Activated naive CD4-positive, alpha-beta T cell treated with anti-CD3 and anti-CD28 coated beads for 36 hours (primary cell): ENCODE results near the gene NEK1. TPM values are rescaled to one million over a fixed set of nuclear protein-coding genes. Genes with fewer than 3 reads are reported as not detected.
"Not testable (repeated sequence)": the region's sequence is repeated elsewhere in the genome, so short reads cannot be mapped to it uniquely, and the experiment has no call there.

Source experiments
- CTCF ChIA-PET: fragments of 350-600 bp; sonication (Branson Sonifier 250); formaldehyde crosslinking; loops from one replicate; lab custom pipeline; 2021; ENCODE audit warnings: antibody characterized with exemption; lab: Charles Lee
- DNase-seq: peaks from one replicate; pipeline ENCODE4 v3.0.0-alpha.2; 2020
- H3K27ac Mint-ChIP-seq: one replicate; pipeline ENCODE4 v1.8.0; 2021; ENCODE audit warnings: mild to moderate bottlenecking, mixed read lengths
- H3K27me3 Mint-ChIP-seq: one replicate; pipeline ENCODE4 v1.8.0; 2021; ENCODE audit warnings: low read depth, mixed read lengths
- H3K36me3 Mint-ChIP-seq: one replicate; pipeline ENCODE4 v1.8.0; 2021; ENCODE audit warnings: low read depth, mixed read lengths
- H3K4me1 Mint-ChIP-seq: one replicate; pipeline ENCODE4 v1.8.0; 2021; ENCODE audit warnings: low read depth, mixed read lengths
- H3K4me3 Mint-ChIP-seq: one replicate; pipeline ENCODE4 v1.8.0; 2021; ENCODE audit warnings: mild to moderate bottlenecking, moderate library complexity, mixed read lengths
- H3K9me3 Mint-ChIP-seq: one replicate; pipeline ENCODE4 v1.8.0; 2021; ENCODE audit warnings: mixed read lengths
- intact Hi-C: fragments of 100-400 bp; cut with micrococcal nuclease; formaldehyde crosslinking; loops from one replicate; pipeline ENCODE4 v1.15.1; 2023
- total RNA-seq, 2 experiments: library from RNA; stranded (reverse); gene quantifications; one replicate each; pipeline ENCODE4 v1.2.3, GENCODE V29; 2021

The NEK1 gene
- total RNA-seq, 2 experiments from 2014 or later: 9.5 to 10.3 TPM

GRCh38 chr4:169573889-169574288 lies 38.5 kb downstream of the NEK1 start:
- no peak overlapping the region for H3K4me3 Mint-ChIP-seq
- intact Hi-C loops: no loop called here
- peaks cover 25% of the 10 kb centered on the region for H3K36me3 Mint-ChIP-seq
- no peak overlapping the region for H3K27ac Mint-ChIP-seq
- CTCF ChIA-PET: no interaction called here
- no peaks in the 10 kb centered on the region for H3K27me3 Mint-ChIP-seq
- DNase-seq: no peak
- H3K4me1 Mint-ChIP-seq: no peaks in the 10 kb centered on the region
- H3K9me3 Mint-ChIP-seq: no peaks in the 10 kb centered on the region

- Mint-ChIP-seq H3K4me3 (no peak overlapping the region), H3K4me1 (peaks cover 3% of the 10 kb centered on the region), H3K36me3 (peaks cover 23% of the 10 kb centered on the region), H3K9me3 (no peaks in the 10 kb centered on the region), H3K27ac (peak overlapping the region; percentile 50), H3K27me3 (no peaks in the 10 kb centered on the region)
- intact Hi-C loops: no loop called here
- CTCF ChIA-PET: no interaction called here
- DNase-seq: no peak
Measured at GRCh38 chr4:169571435-169571834, 40.9 kb downstream of the NEK1 start.

- H3K4me1 Mint-ChIP-seq, intact Hi-C loops, DNase-seq, CTCF ChIA-PET, H3K9me3 Mint-ChIP-seq, H3K27me3 Mint-ChIP-seq, H3K4me3 Mint-ChIP-seq: not testable (repeated sequence)
- H3K27ac Mint-ChIP-seq: peak overlapping the region; percentile 50
- H3K36me3 Mint-ChIP-seq: peaks cover 19% of the 10 kb centered on the region
Measured at GRCh38 chr4:169571012-169571411, 41.4 kb downstream of the NEK1 start.

GRCh38 chr4:169570266-169570665 lies 42.1 kb downstream of the NEK1 start:
- H3K36me3 Mint-ChIP-seq: peaks cover 17% of the 10 kb centered on the region
- H3K9me3 Mint-ChIP-seq, intact Hi-C loops, H3K27me3 Mint-ChIP-seq, DNase-seq, CTCF ChIA-PET, H3K27ac Mint-ChIP-seq, H3K4me3 Mint-ChIP-seq, H3K4me1 Mint-ChIP-seq: not testable (repeated sequence)

GRCh38 chr4:169569188-169569587 lies 43.2 kb downstream of the NEK1 start:
- peaks cover 16% of the 10 kb centered on the region for H3K36me3 Mint-ChIP-seq
- not testable (repeated sequence) for H3K9me3 Mint-ChIP-seq, H3K27me3 Mint-ChIP-seq, H3K4me3 Mint-ChIP-seq, DNase-seq, H3K4me1 Mint-ChIP-seq, H3K27ac Mint-ChIP-seq
- intact Hi-C loops: loop anchor here (10.0 kb wide), 3 partner anchors 294 to 1384 kb away; partner anchors contain the start of genes CBR4 and SH3RF1
- CTCF ChIA-PET: interaction anchor here (0.6 kb wide), 1 partner anchor 686 kb away, joined by 6 read pairs; no protein-coding TSS in a partner anchor

- CTCF ChIA-PET: interaction anchor here (0.8 to 3.9 kb wide), 2 partner anchors 19 to 645 kb away, joined by 4 to 16 read pairs; no protein-coding TSS in a partner anchor
- H3K4me1 Mint-ChIP-seq: peaks cover 7% of the 10 kb centered on the region
- H3K27ac Mint-ChIP-seq: no peak overlapping the region
- H3K36me3 Mint-ChIP-seq: peaks cover 9% of the 10 kb centered on the region
- H3K27me3 Mint-ChIP-seq: no peaks in the 10 kb centered on the region
- no peak for DNase-seq
- H3K9me3 Mint-ChIP-seq: no peaks in the 10 kb centered on the region
- no peak overlapping the region for H3K4me3 Mint-ChIP-seq
- intact Hi-C loops: loop anchor here (2.0 to 10.0 kb wide), 4 partner anchors 81 to 1383 kb away; partner anchors contain the start of genes CBR4 and SH3RF1
Measured at GRCh38 chr4:169567916-169568315, 44.5 kb downstream of the NEK1 start.

GRCh38 chr4:169566021-169566818 lies 46.2 kb downstream of the NEK1 start:
- Mint-ChIP-seq H3K36me3 (peaks cover 6% of the 10 kb centered on the region), H3K27ac (no peak overlapping the region), H3K27me3 (no peaks in the 10 kb centered on the region), H3K9me3 (no peaks in the 10 kb centered on the region), H3K4me1 (peaks cover 7% of the 10 kb centered on the region), H3K4me3 (no peak overlapping the region)
- peak; percentile 47 for DNase-seq
- CTCF ChIA-PET: interaction anchor here (0.5 to 3.9 kb wide), 16 partner anchors 10 to 1050 kb away, joined by 3 to 16 read pairs (median 3); no protein-coding TSS in a partner anchor
- intact Hi-C loops: loop anchor here (1.0 to 10.0 kb wide), 5 partner anchors 79 to 1381 kb away; partner anchors contain the start of genes CBR4 and SH3RF1

GRCh38 chr4:169565606-169566005 lies 46.8 kb downstream of the NEK1 start:
- H3K27ac Mint-ChIP-seq: no peak overlapping the region
- no peaks in the 10 kb centered on the region for H3K9me3 Mint-ChIP-seq
- no peak overlapping the region for H3K4me3 Mint-ChIP-seq
- intact Hi-C loops: loop anchor here (1.0 to 10.0 kb wide), 5 partner anchors 79 to 1381 kb away; partner anchors contain the start of genes CBR4 and SH3RF1
- H3K4me1 Mint-ChIP-seq: peaks cover 7% of the 10 kb centered on the region
- DNase-seq: no peak
- H3K36me3 Mint-ChIP-seq: peaks cover 9% of the 10 kb centered on the region
- CTCF ChIA-PET: interaction anchor here (0.8 to 3.9 kb wide), 8 partner anchors 10 to 642 kb away, joined by 3 to 16 read pairs (median 3); no protein-coding TSS in a partner anchor
- no peaks in the 10 kb centered on the region for H3K27me3 Mint-ChIP-seq

- intact Hi-C loops: no loop called here
- peaks cover 2% of the 10 kb centered on the region for H3K9me3 Mint-ChIP-seq
- no peak overlapping the region for H3K4me3 Mint-ChIP-seq
- peaks cover 44% of the 10 kb centered on the region for H3K36me3 Mint-ChIP-seq
- H3K4me1 Mint-ChIP-seq: no peaks in the 10 kb centered on the region
- no peaks in the 10 kb centered on the region for H3K27me3 Mint-ChIP-seq
- no peak overlapping the region for H3K27ac Mint-ChIP-seq
- DNase-seq: no peak
- CTCF ChIA-PET: interaction anchor here (1.0 kb wide), 1 partner anchor 62 kb away, joined by 3 read pairs; no protein-coding TSS in a partner anchor
Measured at GRCh38 chr4:169557061-169557636, 55.2 kb downstream of the NEK1 start.

- H3K27ac Mint-ChIP-seq, H3K4me1 Mint-ChIP-seq, H3K27me3 Mint-ChIP-seq, intact Hi-C loops, DNase-seq, CTCF ChIA-PET, H3K4me3 Mint-ChIP-seq: not testable (repeated sequence)
- peaks cover 40% of the 10 kb centered on the region for H3K9me3 Mint-ChIP-seq
- peaks cover 29% of the 10 kb centered on the region for H3K36me3 Mint-ChIP-seq
Measured at GRCh38 chr4:169546548-169546947, 65.8 kb downstream of the NEK1 start.

GRCh38 chr4:169540774-169541173 lies 71.6 kb downstream of the NEK1 start:
- intact Hi-C loops: no loop called here
- no peak for DNase-seq
- H3K27ac Mint-ChIP-seq: no peak overlapping the region
- H3K36me3 Mint-ChIP-seq: peaks cover 19% of the 10 kb centered on the region
- CTCF ChIA-PET: no interaction called here
- no peak overlapping the region for H3K4me3 Mint-ChIP-seq
- H3K27me3 Mint-ChIP-seq: no peaks in the 10 kb centered on the region
- peaks cover 21% of the 10 kb centered on the region for H3K9me3 Mint-ChIP-seq
- H3K4me1 Mint-ChIP-seq: no peaks in the 10 kb centered on the region

GRCh38 chr4:169530048-169530447 lies 82.3 kb downstream of the NEK1 start:
- Mint-ChIP-seq H3K27ac (no peak overlapping the region), H3K4me3 (no peak overlapping the region), H3K27me3 (no peaks in the 10 kb centered on the region), H3K36me3 (peaks cover 52% of the 10 kb centered on the region), H3K9me3 (no peaks in the 10 kb centered on the region), H3K4me1 (no peaks in the 10 kb centered on the region)
- no peak for DNase-seq
- intact Hi-C loops: no loop called here
- CTCF ChIA-PET: no interaction called here
